ENCODE data around the gene NRARP. TPM values are rescaled to one million over a fixed set of nuclear protein-coding genes. Genes with fewer than 3 reads are reported as not detected.
A peak's percentile ranks its signal among the peaks of the same experiment; 100 is the strongest.

The NRARP gene
- total and polyA plus RNA-seq, 2 of the 8 experiments (the other 6 are each of a cell fraction or from before 2014, with no cell fraction given): 32.5 to 37.2 TPM

- DNase-seq (ENCODE audit: low read depth in 1 of 2, low spot score in 2 of 2) (peak in 1 of 2 experiments; percentile 52), FAIRE-seq (no peak)
- Histone ChIP-seq H3K4me2 (ENCODE audit: insufficient read depth in 1 of 2, low read depth in 2 of 2, low read length in 2 of 2) (peak overlapping the region; percentile 26 to 61; a peak in 3 of 4 replicates), H2BK120ac (replicated peaks; ENCODE audit: low read depth, low read length) (no peak overlapping the region), H4K5ac (ENCODE audit: insufficient read length, low read depth, low read length) (no peak overlapping the region), H2BK12ac (ENCODE audit: low read depth, low read length) (no peak overlapping the region), H4K8ac (ENCODE audit: extremely low read depth, insufficient read depth, low read length) (no peak overlapping the region), H3K18ac (ENCODE audit: extremely low read depth, low read length) (no peak overlapping the region; the same call in 1 of the 2 replicates), H3K79me2 (ENCODE audit: control insufficient read depth in 1 of 2, insufficient read depth in 2 of 2, low read length in 2 of 2) (no peaks in the 10 kb centered on the region), H3K4me3 (ENCODE audit: extremely low read depth in 1 of 4, insufficient read depth in 2 of 4, low read depth in 3 of 4, low read length in 4 of 4) (peak overlapping the region in 2 of 4 experiments; percentile 5 to 58; a peak in 3 of 8 replicates), H3K23ac (ENCODE audit: insufficient read length) (no peak overlapping the region), H3K56ac (replicated peaks; ENCODE audit: insufficient read length, low read depth, low read length) (no peak overlapping the region), H3K14ac (ENCODE audit: insufficient read length) (no peak overlapping the region), H2BK15ac (ENCODE audit: low read length) (no peak overlapping the region), H3K79me1 (ENCODE audit: low read depth, low read length) (no peaks in the 10 kb centered on the region), H4K91ac (replicated peaks; ENCODE audit: insufficient read length, low read length) (no peak overlapping the region), H3K23me2 (ENCODE audit: low read depth, low read length) (no peaks in the 10 kb centered on the region; the same call in 1 of the 2 replicates), H3K27me3 (replicated peaks in 1 of 4; ENCODE audit: control insufficient read depth in 3 of 4, extremely low read depth in 1 of 4, insufficient read depth in 3 of 4, low read length in 3 of 4) (peaks cover 0 to 4% (median 0%) of the 10 kb centered on the region in 4 experiments; a peak in 2 of 7 replicates), H2AK5ac (ENCODE audit: low read depth, low read length) (no peak overlapping the region), H3K27ac (ENCODE audit: low read depth, low read length) (no peak overlapping the region), H3K9me3 (ENCODE audit: insufficient read depth in 2 of 2, low read depth in 1 of 2, low read length in 1 of 2) (no peaks in the 10 kb centered on the region), H4K20me1 (replicated peaks in 1 of 2; ENCODE audit: control insufficient read depth in 1 of 2, insufficient read depth in 2 of 2, low read length in 2 of 2) (no peaks in the 10 kb centered on the region), H3K9ac (replicated peaks in 1 of 4; ENCODE audit: extremely low read depth in 1 of 4, low read depth in 3 of 4, low read length in 3 of 4) (no peak overlapping the region), H2AFZ (ENCODE audit: low read length) (no peak overlapping the region), H3K4ac (replicated peaks; ENCODE audit: insufficient read length, low read depth, low read length) (no peak overlapping the region), H2BK20ac (ENCODE audit: low read length) (no peak overlapping the region), H2BK5ac (ENCODE audit: low read depth, low read length) (no peak overlapping the region), H3K36me3 (ENCODE audit: control insufficient read depth in 2 of 4, insufficient read depth in 4 of 4, low read length in 3 of 4) (no peaks in the 10 kb centered on the region), H3K4me1 (replicated peaks in 1 of 4; ENCODE audit: control insufficient read depth in 3 of 4, insufficient read depth in 4 of 4, low read length in 3 of 4) (peaks cover 0 to 28% (median 17%) of the 10 kb centered on the region in 4 experiments; a peak in 6 of 7 replicates)
- 63% methylated on average over 5 of the region's 18 CpGs; no CpG with 5 or more reads in 1 of the 2 experiments for WGBS, 2 experiments (ENCODE audit: extremely low coverage in 1 of 2, insufficient coverage in 1 of 2, insufficient read length in 1 of 2, insufficient replicate concordance in 2 of 2, low coverage in 1 of 2, low lambda C conversion rate in 2 of 2, missing lambda C conversion rate in 1 of 2)
- CTCF ChIA-PET (ENCODE audit: partially characterized antibody): interaction anchor here (1.6 to 5.7 kb wide), 4 partner anchors 12 to 129 kb away, joined by 5 to 55 read pairs (median 6); partner anchors contain the start of gene NRARP
- POLR2A ChIA-PET (ENCODE audit: partially characterized antibody): interaction anchor here (1.2 to 11.9 kb wide), 5 partner anchors 9 to 277 kb away, joined by 3 to 129 read pairs (median 3); partner anchors contain the start of gene NRARP
- TF ChIP-seq ZNF274 (IDR thresholded peaks at IDR 0.05; ENCODE audit: borderline replicate concordance, extremely low read depth, low read length): no peak
- TF ChIP-seq RBBP5 (IDR thresholded peaks at IDR 0.05; ENCODE audit: borderline replicate concordance, low read depth, low read length): no peak
- no peak for TF ChIP-seq POLR2AphosphoS5 (IDR thresholded peaks at IDR 0.05; ENCODE audit: low read depth, low read length)
- TF ChIP-seq YY1 (IDR thresholded peaks at IDR 0.05; ENCODE audit: low read depth, low read length): no peak
- no peak for TF ChIP-seq ATF3 (IDR thresholded peaks at IDR 0.05; ENCODE audit: insufficient read depth, low read depth, low read length)
- TF ChIP-seq CBX8 (IDR thresholded peaks at IDR 0.05; ENCODE audit: borderline replicate concordance, low read depth, low read length): no peak
- no peak for TF ChIP-seq SIN3A (conservative IDR thresholded peaks at IDR 0.05 in 1 of 2, IDR thresholded peaks at IDR 0.05 in 1 of 2; ENCODE audit: low read depth in 1 of 2, low read length in 2 of 2)
- TF ChIP-seq POU5F1 (IDR thresholded peaks at IDR 0.05; ENCODE audit: low read depth, low read length): no peak
- TF ChIP-seq SIX5 (IDR thresholded peaks at IDR 0.05; ENCODE audit: low read depth, low read length): no peak
- TF ChIP-seq SIRT6 (IDR thresholded peaks at IDR 0.05; ENCODE audit: low read length): no peak
- no peak for TF ChIP-seq SUZ12 (IDR thresholded peaks at IDR 0.05; ENCODE audit: low read length)
- no peak for TF ChIP-seq EP300 (IDR thresholded peaks at IDR 0.05; ENCODE audit: borderline replicate concordance in 1 of 2, low read depth in 2 of 2, low read length in 2 of 2)
Observed at GRCh38 chr9:137315581-137316011, 13.5 kb upstream of the NRARP start.
